ENCODE measurements around the gene INPP5D.

The INPP5D gene

GRCh38 chr2:233034091-233034882 is 25.9 kb upstream of the INPP5D start:
- peaks cover 14% of the 10 kb centered on the region for H3K4me1 ChIP-seq (ENCODE audit: control insufficient read depth, insufficient read depth, low read length)
- no peak overlapping the region for H3K9ac ChIP-seq (ENCODE audit: low read depth, low read length)
- H3K9me3 ChIP-seq (replicated peaks; ENCODE audit: low read length) = no peaks in the 10 kb centered on the region
- H3K4me3 ChIP-seq (ENCODE audit: low read length) = no peak overlapping the region
- H3K27me3 ChIP-seq (ENCODE audit: control insufficient read depth, insufficient read depth, low read length) = no peaks in the 10 kb centered on the region
- H3K4me2 ChIP-seq (ENCODE audit: low read length) = no peak overlapping the region
- H3K36me3 ChIP-seq (ENCODE audit: insufficient read depth, low read length) = no peaks in the 10 kb centered on the region

GRCh38 chr2:233035426-233036161 is 24.5 kb upstream of the INPP5D start:
- Histone ChIP-seq H3K9ac (ENCODE audit: low read depth, low read length) (no peak overlapping the region), H3K27me3 (ENCODE audit: control insufficient read depth, insufficient read depth, low read length) (no peaks in the 10 kb centered on the region), H3K36me3 (ENCODE audit: insufficient read depth, low read length) (no peaks in the 10 kb centered on the region), H3K4me2 (ENCODE audit: low read length) (no peak overlapping the region), H3K4me3 (ENCODE audit: low read length) (no peak overlapping the region), H3K4me1 (ENCODE audit: control insufficient read depth, insufficient read depth, low read length) (peaks cover 14% of the 10 kb centered on the region), H3K9me3 (replicated peaks; ENCODE audit: low read length) (no peaks in the 10 kb centered on the region)

GRCh38 chr2:233036162-233036838 is 23.8 kb upstream of the INPP5D start:
- no peak overlapping the region for H3K9ac ChIP-seq (ENCODE audit: low read depth, low read length)
- no peak overlapping the region for H3K4me3 ChIP-seq (ENCODE audit: low read length)
- H3K36me3 ChIP-seq (ENCODE audit: insufficient read depth, low read length) = no peaks in the 10 kb centered on the region
- H3K27me3 ChIP-seq (ENCODE audit: control insufficient read depth, insufficient read depth, low read length) = peaks cover 3% of the 10 kb centered on the region
- H3K4me2 ChIP-seq (ENCODE audit: low read length) = no peak overlapping the region
- H3K4me1 ChIP-seq (ENCODE audit: control insufficient read depth, insufficient read depth, low read length) = peaks cover 14% of the 10 kb centered on the region
- no peaks in the 10 kb centered on the region for H3K9me3 ChIP-seq (replicated peaks; ENCODE audit: low read length)

GRCh38 chr2:233037078-233037477 is 23.1 kb upstream of the INPP5D start:
- Histone ChIP-seq H3K4me1 (ENCODE audit: control insufficient read depth, insufficient read depth, low read length) (peaks cover 14% of the 10 kb centered on the region), H3K4me3 (ENCODE audit: low read length) (no peak overlapping the region), H3K9ac (ENCODE audit: low read depth, low read length) (no peak overlapping the region), H3K36me3 (ENCODE audit: insufficient read depth, low read length) (no peaks in the 10 kb centered on the region), H3K27me3 (ENCODE audit: control insufficient read depth, insufficient read depth, low read length) (peaks cover 5% of the 10 kb centered on the region), H3K4me2 (ENCODE audit: low read length) (no peak overlapping the region), H3K9me3 (replicated peaks; ENCODE audit: low read length) (no peaks in the 10 kb centered on the region)

- no peak overlapping the region for H3K4me3 ChIP-seq (ENCODE audit: low read length)
- no peaks in the 10 kb centered on the region for H3K9me3 ChIP-seq (replicated peaks; ENCODE audit: low read length)
- no peak overlapping the region for H3K4me2 ChIP-seq (ENCODE audit: low read length)
- no peak overlapping the region for H3K9ac ChIP-seq (ENCODE audit: low read depth, low read length)
- no peaks in the 10 kb centered on the region for H3K36me3 ChIP-seq (ENCODE audit: insufficient read depth, low read length)
- H3K27me3 ChIP-seq (ENCODE audit: control insufficient read depth, insufficient read depth, low read length) = peaks cover 23% of the 10 kb centered on the region
- H3K4me1 ChIP-seq (ENCODE audit: control insufficient read depth, insufficient read depth, low read length) = peaks cover under 1% of the 10 kb centered on the region
Measured at GRCh38 chr2:233039212-233039845, 20.8 kb upstream of the INPP5D start.

- Histone ChIP-seq H3K9me3 (replicated peaks; ENCODE audit: low read length) (no peaks in the 10 kb centered on the region), H3K9ac (ENCODE audit: low read depth, low read length) (no peak overlapping the region), H3K4me2 (ENCODE audit: low read length) (no peak overlapping the region), H3K36me3 (ENCODE audit: insufficient read depth, low read length) (no peaks in the 10 kb centered on the region), H3K4me3 (ENCODE audit: low read length) (no peak overlapping the region), H3K4me1 (ENCODE audit: control insufficient read depth, insufficient read depth, low read length) (no peaks in the 10 kb centered on the region), H3K27me3 (ENCODE audit: control insufficient read depth, insufficient read depth, low read length) (peaks cover 28% of the 10 kb centered on the region)
Measured at GRCh38 chr2:233039846-233040530, 20.2 kb upstream of the INPP5D start.

- no peaks in the 10 kb centered on the region for H3K9me3 ChIP-seq (replicated peaks; ENCODE audit: low read length)
- no peak overlapping the region for H3K4me3 ChIP-seq (ENCODE audit: low read length)
- no peaks in the 10 kb centered on the region for H3K4me1 ChIP-seq (ENCODE audit: control insufficient read depth, insufficient read depth, low read length)
- no peaks in the 10 kb centered on the region for H3K36me3 ChIP-seq (ENCODE audit: insufficient read depth, low read length)
- no peak overlapping the region for H3K9ac ChIP-seq (ENCODE audit: low read depth, low read length)
- no peak overlapping the region for H3K4me2 ChIP-seq (ENCODE audit: low read length)
- peaks cover 28% of the 10 kb centered on the region for H3K27me3 ChIP-seq (ENCODE audit: control insufficient read depth, insufficient read depth, low read length)
Measured at GRCh38 chr2:233040571-233040970, 19.6 kb upstream of the INPP5D start.

- Histone ChIP-seq H3K27me3 (ENCODE audit: control insufficient read depth, insufficient read depth, low read length) (peaks cover 28% of the 10 kb centered on the region), H3K9ac (ENCODE audit: low read depth, low read length) (no peak overlapping the region), H3K36me3 (ENCODE audit: insufficient read depth, low read length) (no peaks in the 10 kb centered on the region), H3K4me2 (ENCODE audit: low read length) (no peak overlapping the region), H3K4me1 (ENCODE audit: control insufficient read depth, insufficient read depth, low read length) (no peaks in the 10 kb centered on the region), H3K9me3 (replicated peaks; ENCODE audit: low read length) (no peaks in the 10 kb centered on the region), H3K4me3 (ENCODE audit: low read length) (no peak overlapping the region)
Measured at GRCh38 chr2:233041722-233042323, 18.3 kb upstream of the INPP5D start.

- Histone ChIP-seq H3K27me3 (ENCODE audit: control insufficient read depth, insufficient read depth, low read length) (peaks cover 28% of the 10 kb centered on the region), H3K4me3 (ENCODE audit: low read length) (no peak overlapping the region), H3K4me2 (ENCODE audit: low read length) (no peak overlapping the region), H3K9me3 (replicated peaks; ENCODE audit: low read length) (no peaks in the 10 kb centered on the region), H3K4me1 (ENCODE audit: control insufficient read depth, insufficient read depth, low read length) (no peaks in the 10 kb centered on the region), H3K36me3 (ENCODE audit: insufficient read depth, low read length) (no peaks in the 10 kb centered on the region), H3K9ac (ENCODE audit: low read depth, low read length) (no peak overlapping the region)
Measured at GRCh38 chr2:233042549-233042948, 17.6 kb upstream of the INPP5D start.

GRCh38 chr2:233044974-233045605 is 15.1 kb upstream of the INPP5D start:
- no peaks in the 10 kb centered on the region for H3K9me3 ChIP-seq (replicated peaks; ENCODE audit: low read length)
- H3K4me2 ChIP-seq (ENCODE audit: low read length) = no peak overlapping the region
- H3K4me3 ChIP-seq (ENCODE audit: low read length) = no peak overlapping the region
- H3K9ac ChIP-seq (ENCODE audit: low read depth, low read length) = no peak overlapping the region
- peaks cover 43% of the 10 kb centered on the region for H3K27me3 ChIP-seq (ENCODE audit: control insufficient read depth, insufficient read depth, low read length)
- H3K36me3 ChIP-seq (ENCODE audit: insufficient read depth, low read length) = no peaks in the 10 kb centered on the region
- H3K4me1 ChIP-seq (ENCODE audit: control insufficient read depth, insufficient read depth, low read length) = peaks cover 11% of the 10 kb centered on the region
